NCI-H1105 (cell line): ENCODE data around the gene FAM171A2.
"Not testable (repeated sequence)": the region's sequence is repeated elsewhere in the genome, so short reads cannot be mapped to it uniquely, and the experiment has no call there.

ENCODE experiments used
- DNase-seq: peaks from one replicate; lab custom pipeline; 2025; lab: John Stamatoyannopoulos, UW

Gene FAM171A2

GRCh38 chr17:44363613-44364159 is at the start of gene FAM171A2:
TSS of gene FAM171A2 (minus strand) at chr17:44363853. CDS start at chr17:44363714, 139 bp downstream.
- DNase-seq = peak; percentile 48

- DNase-seq = no peak
Observed at GRCh38 chr17:44409309-44410028, 45.8 kb upstream of the FAM171A2 start.

DNA sequence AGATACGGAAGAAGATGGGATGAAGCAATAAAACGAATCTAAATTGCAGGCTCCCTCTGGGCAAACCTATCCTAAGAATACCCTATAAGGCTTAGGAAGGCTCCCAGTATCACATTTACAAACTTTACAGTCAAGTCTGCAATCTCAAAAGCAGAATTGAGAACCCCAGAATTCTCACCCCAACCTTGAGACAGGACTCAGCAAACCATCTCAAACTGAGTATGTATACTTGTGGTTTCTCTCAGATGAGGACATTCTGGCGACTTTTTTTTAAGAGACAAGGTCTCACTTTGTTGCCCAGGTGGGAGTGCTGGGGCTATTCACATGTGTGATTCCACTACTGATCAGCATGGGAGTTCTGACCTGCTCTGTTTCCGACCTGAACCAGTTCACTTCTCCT is 45.1 kb upstream of the FAM171A2 start:
- no peak for DNase-seq

DNA sequence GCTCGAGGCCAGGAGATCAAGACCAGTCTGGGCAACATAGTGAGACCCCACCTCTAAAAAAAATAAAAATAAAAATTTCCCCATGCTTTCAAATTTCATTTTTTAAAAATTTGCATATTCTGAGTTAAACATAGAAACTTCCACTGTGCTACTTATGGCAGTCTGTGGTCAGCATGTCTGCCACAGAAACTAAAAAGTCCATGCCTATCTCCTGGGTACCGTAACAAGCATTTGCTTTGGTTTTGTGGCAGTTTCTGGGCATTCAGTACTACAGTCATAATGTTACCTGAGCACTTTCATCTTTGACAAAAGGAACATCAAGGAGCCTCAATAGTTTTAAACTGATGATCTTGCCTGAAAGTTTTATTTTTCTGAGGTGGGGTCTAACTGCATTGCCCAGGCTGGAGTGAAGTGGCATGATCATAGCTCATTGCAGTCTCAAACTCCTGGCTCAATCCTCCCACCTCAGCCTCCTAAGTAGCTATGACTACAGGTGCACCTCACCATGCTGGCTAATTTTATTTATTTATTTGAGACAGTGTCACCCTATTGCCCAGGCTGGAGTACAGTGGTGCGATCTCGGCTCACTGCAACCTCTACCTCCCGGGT is 39.0 kb upstream of the FAM171A2 start:
- no peak for DNase-seq

- no peak for DNase-seq
Observed at GRCh38 chr17:44400226-44400847, 36.7 kb upstream of the FAM171A2 start.

DNA sequence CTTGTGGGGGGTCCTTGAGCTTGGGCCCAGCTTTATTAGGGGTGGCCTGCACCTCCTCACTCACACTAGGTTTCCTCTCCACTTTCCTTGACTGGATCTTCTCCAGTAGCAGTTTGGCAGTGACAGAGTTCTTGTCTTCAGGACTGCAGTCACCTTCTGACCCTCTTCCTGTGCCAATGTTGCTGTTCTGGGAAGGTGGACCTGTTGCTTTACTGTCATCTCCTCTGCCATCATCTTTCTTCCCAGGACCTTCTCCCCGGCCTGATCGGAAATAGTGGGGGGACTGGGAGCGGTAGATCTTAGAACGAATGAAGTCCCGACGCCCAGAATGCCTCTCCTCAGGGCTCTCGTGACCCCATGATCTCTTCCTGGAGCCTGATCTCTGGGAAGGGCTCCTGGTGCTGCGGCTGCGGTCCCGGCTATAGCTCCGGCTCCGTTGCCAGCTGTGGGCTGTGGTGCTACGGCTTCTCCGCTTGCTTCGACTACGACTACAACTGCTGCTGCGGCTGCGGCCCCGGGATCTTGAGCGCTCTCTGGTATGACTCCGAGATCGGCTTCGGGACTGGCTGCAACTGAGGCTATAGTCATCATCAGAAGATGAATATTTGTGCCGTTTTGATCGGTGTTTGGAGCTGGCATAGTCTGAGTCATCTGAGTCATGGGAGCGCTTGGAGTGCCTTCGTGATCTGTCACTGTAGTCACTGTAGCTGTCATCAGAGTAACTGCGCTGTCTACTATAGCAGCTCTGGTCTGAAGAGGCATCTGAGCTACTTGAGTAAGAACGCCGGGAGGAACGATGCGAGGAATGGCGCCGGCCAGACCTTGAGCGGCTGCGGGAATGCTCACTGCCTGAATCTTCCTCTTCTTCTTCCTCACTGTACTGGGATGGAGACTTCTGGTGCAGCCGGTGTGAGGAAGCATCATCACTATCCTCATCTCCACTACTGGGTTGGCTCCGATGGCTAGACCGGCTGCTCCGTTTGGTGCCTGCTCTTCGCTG is 35.3 kb upstream of the FAM171A2 start:
- DNase-seq = no peak

DNA sequence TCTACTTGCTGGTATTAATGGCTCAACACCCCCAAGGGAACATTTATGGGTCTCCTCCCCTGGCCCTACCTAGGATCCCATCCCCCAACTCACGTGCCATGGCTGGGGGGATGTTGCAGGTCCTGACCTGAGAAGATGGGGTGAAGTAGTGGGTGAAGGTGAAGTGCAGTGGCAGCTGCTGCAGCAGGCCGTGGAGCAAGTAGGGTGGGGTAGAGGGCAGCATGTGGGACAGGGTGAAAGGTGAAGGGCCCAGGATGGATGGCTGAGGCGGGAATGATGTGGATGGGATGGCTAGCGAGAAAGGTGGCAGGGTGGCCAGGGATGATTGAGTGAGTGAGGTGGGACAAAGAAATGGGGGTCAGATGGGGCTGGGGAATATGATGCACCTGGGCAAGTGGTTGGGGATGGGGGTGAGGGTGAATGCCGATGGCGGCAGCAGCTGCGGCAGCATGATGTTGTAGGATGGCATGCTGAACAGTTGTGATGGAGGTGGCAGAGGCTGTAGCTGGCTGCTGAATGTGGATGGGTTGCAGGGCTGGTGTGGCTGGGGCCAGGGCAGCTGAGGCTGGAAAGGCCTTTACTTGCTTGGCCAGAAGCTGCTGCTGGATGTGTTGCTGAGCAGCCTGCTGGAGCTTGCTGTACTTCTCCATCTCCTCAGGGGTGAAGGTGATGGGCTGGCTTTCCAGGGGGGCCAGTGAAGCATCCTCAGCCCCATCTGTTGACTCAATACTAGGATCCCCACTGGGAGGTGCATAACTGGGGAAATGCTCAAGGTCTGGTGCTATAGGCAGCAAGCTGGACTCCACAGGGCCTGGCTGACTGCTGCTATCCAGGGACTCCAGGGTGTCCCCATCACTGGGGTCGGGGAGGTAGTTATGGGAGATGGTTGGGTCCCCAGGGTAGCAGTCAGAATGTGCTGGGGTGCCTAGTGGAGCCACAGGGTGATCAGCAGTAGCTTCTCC is 34.1 kb upstream of the FAM171A2 start:
- DNase-seq = no peak

GRCh38 chr17:44396946-44397345 is 33.3 kb upstream of the FAM171A2 start:
- DNase-seq = no peak

DNA sequence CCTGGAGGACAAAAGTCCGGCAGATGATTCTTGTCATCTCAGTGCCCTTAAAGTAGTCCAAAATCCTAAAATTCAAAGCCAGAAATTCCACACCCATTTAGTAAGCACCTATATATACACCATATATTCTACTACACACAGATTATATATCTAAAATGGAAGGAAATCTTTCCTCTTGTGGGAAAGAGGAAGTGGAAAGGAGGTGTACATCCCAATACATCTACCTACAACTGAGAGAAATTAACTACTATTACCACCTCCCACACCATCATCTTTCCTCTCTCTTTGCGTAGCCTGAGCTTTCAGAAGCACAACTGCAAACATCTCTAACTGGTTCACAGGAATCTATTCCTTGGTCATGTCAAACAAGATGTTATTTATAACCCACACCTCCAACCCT is 31.2 kb upstream of the FAM171A2 start:
- no peak for DNase-seq

DNA sequence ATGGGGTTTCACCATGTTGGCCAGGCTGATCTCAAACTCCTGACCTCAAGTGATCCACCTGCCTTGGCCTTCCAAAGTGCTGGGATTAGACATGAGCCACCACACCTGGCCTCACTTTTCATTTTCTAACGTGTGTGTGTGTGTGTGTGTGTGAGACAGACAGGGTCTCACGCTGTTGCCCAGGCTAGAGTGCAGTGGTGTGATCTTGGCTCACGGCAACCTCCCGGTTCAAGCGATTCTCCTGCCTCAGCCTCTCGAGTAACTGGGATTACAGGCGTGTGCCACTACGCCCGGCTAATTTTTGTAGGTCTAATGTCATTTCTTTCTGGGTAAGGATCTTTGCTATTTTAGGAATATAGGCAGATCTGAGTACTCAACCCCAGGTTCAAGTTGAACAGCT is 30.5 kb upstream of the FAM171A2 start:
- not testable (repeated sequence) for DNase-seq

DNA sequence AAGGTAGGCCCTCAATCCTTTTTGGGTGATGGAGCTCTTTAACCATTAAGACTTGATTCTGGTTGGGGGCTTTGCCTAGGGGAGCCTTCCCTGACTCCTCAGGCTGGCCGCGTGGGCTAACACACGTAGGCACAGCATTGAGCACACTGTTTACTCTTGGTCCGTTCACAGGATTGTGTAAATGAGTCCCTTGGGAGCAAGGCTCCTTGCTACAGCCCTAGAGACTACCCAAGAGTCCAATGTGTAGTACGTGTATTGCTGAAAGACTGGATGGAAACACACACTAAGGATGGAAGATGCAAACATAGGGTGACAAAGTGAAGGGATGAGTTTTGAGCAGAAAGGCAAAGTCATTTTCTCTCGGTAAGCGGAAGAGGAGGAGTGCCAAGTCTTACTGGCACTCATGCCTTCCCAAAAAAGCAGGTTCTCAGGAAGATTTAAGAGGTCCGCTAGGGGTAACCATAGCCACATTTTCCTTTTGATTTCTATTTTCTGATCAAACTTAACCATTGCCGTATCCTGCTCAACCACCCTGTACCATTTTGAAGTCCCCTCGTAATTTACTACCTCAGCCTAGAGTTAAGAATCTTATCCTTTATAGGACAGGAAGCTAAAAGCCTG is 26.7 kb upstream of the FAM171A2 start:
- DNase-seq = no peak

- DNase-seq = no peak
Observed at GRCh38 chr17:44389723-44390202, 26.1 kb upstream of the FAM171A2 start.

GRCh38 chr17:44389281-44389680 is 25.6 kb upstream of the FAM171A2 start, which contains the start of gene ITGA2B:
TSS of gene ITGA2B (minus strand) at chr17:44389649. CDS start at chr17:44389473, 176 bp downstream.
- no peak for DNase-seq

- DNase-seq = no peak
Observed at GRCh38 chr17:44387804-44388203, 24.2 kb upstream of the FAM171A2 start.

- no peak for DNase-seq
Observed at GRCh38 chr17:44386182-44386525, 22.5 kb upstream of the FAM171A2 start.

DNA sequence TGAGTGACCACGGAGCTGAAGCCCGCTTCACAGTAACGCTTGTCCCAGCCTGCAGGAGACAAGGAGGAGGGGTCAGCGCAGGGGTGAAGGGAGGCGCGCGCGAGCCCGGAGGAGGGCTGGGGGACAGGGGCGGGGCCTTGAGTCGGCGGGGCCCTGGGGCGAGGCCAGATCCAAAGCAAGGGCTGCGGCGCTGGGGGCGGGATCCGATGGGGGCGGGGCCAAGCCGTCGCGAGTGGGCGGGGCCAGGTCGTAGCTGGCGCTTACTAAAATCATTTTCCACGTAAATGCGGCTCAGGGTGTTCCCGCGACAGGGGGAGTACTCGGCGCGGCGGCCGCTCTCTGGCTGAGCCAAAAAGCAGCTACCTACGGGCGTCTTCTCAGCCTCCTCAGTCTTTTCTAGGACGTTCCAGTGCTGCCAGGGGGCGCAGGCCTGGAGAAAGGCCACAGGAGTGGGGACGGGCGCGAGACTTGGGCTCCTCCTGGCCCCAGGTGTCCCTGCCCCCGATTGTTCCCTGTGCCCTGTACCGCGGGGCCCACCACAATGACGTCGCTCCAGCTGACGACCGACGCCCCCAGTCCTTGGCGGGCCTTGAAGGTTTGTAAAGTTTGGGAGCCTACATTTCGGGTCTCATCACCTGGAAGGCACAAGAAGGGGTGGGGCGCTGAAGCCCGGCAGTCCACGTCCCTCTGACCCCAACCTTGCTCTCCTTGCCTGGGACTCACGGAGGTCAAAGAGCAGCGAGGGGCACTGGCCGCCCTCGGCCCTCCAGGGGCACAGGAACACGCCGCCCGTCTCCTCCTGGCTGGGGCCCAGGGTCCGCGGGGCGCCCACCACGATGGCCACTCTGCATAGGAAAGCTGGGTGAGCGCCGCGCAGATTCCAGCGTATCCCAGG is 21.9 kb upstream of the FAM171A2 start:
- DNase-seq = peak; percentile 73

GRCh38 chr17:44384823-44385286 is 21.2 kb upstream of the FAM171A2 start:
- no peak for DNase-seq

DNA sequence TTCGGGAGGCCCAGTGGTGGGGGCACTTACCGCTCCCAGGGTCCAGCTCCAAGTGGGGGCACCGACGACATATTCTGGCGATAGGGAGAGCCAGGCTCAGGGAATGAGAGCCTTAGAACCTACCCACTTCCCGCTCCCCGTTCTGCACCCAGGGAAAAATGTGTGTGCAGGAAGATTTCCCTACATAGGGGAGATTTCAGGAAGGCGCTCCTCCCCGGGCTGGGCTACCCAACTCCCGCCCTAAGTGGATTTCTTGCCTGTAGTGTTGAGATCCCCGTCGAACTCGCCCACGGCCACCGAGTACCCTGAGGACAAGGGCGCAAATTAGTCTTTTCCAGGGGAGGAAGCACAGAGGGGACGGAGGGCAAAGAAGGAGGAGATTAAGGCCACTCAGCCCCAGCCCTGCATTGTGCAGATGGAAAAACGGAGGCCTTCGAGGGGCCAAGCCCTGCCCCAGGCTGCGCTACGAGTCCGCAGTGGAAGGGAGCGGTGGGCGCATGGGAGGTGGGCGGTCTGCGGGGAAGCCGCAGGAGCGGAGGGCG is 20.7 kb upstream of the FAM171A2 start:
- no peak for DNase-seq
